ENCODE data around the gene ATXN7L1. TPM values are rescaled to one million over a fixed set of nuclear protein-coding genes. Genes with fewer than 3 reads are reported as not detected.
A peak's percentile ranks its signal among the peaks of the same experiment; 100 is the strongest.

The ATXN7L1 gene
- total and polyA plus RNA-seq, 2 of the 4 experiments (the other 2 are of a cell fraction), result 3.5 to 4.3 TPM

GRCh38 chr7:105830405-105831301, 45.7 kb downstream of the ATXN7L1 start:
- peaks cover 3% of the 10 kb centered on the region; the same call in 1 of the 2 replicates for H4K20me1 ChIP-seq (ENCODE audit: insufficient read depth, low read length)
- peak overlapping the region; percentile 52 for H2AFZ ChIP-seq (replicated peaks; ENCODE audit: low read length, poor library complexity)
- H3K27me3 ChIP-seq (ENCODE audit: control insufficient read depth, insufficient read depth, low read length), result no peaks in the 10 kb centered on the region
- CTCF ChIA-PET, result interaction anchor here (0.7 kb wide), 1 partner anchor 46 kb away, joined by 4 read pairs; no protein-coding TSS in a partner anchor
- H2BK120ac ChIP-seq (ENCODE audit: low read depth, low read length), result peak overlapping the region; percentile 94
- peak; percentile 89 for ATAC-seq (ENCODE audit: low read depth)
- H3K9ac ChIP-seq (ENCODE audit: low read depth, low read length), result peak overlapping the region; percentile 2; the same call in 1 of the 2 replicates
- peaks cover 28% of the 10 kb centered on the region for H3K4me1 ChIP-seq (ENCODE audit: control insufficient read depth, insufficient read depth, low read length)
- DNase-seq, result peak; percentile 98
- no peaks in the 10 kb centered on the region for H3K36me3 ChIP-seq (ENCODE audit: control insufficient read depth, insufficient read depth, low read length)
- H2BK15ac ChIP-seq (ENCODE audit: low read depth, low read length), result peak overlapping the region; percentile 76; the same call in 2 of the 3 replicates
- dilution Hi-C loops (cut with HindIII; ENCODE audit: low sequenced_read_pairs, unreplicated experiment) (no loop called here), in situ Hi-C loops (cut with MboI; ENCODE audit: low sequenced_read_pairs) (no loop called here), intact Hi-C loops (cut with micrococcal nuclease) (loop anchor here (1.0 to 5.0 kb wide), 4 partner anchors 34 to 212 kb away; partner anchors contain the start of gene ATXN7L1)
- peak overlapping the region; percentile 23 for H4K5ac ChIP-seq (ENCODE audit: low read depth, low read length)
- POLR2A ChIA-PET (ENCODE audit: unreplicated experiment), result interaction anchor here (0.8 kb wide), 1 partner anchor 12 kb away, joined by 7 read pairs; no protein-coding TSS in a partner anchor
- peak overlapping the region; percentile 92 for H3K27ac ChIP-seq (ENCODE audit: insufficient read depth, low read length)
- H3K4me3 ChIP-seq (ENCODE audit: insufficient read depth, low read depth, low read length), result no peak overlapping the region
- WGBS, 2 experiments (ENCODE audit: extremely low coverage in 2 of 2, insufficient read length in 1 of 2), result no CpG with 5 or more reads among the region's 6 CpGs
- BruUV-seq (replicated peaks), result no TSS peak
- peak overlapping the region; percentile 93 for H2BK20ac ChIP-seq (ENCODE audit: low read depth, low read length)
- peak overlapping the region; percentile 89; the same call in 1 of the 2 replicates for H3K56ac ChIP-seq (ENCODE audit: extremely low read depth, insufficient read depth, low read length)
- peak overlapping the region; percentile 51 for H3K4me2 ChIP-seq (ENCODE audit: low read depth, low read length)
- H2BK5ac ChIP-seq (ENCODE audit: low read depth, low read length, poor library complexity, severe bottlenecking), result peak overlapping the region; percentile 90
- H3K18ac ChIP-seq (ENCODE audit: low read depth, low read length), result peak overlapping the region; percentile 86
- H2AK9ac ChIP-seq (replicated peaks; ENCODE audit: low read depth, low read length, poor library complexity), result no peak overlapping the region
- H3K9me1 ChIP-seq (ENCODE audit: insufficient read depth, low read length), result peaks cover 16% of the 10 kb centered on the region
- 0 out of 2 replicates have a peak overlapping the region, but pooled peaks have one; percentile 18 for H3K23ac ChIP-seq (ENCODE audit: low read depth, low read length)
- H3K14ac ChIP-seq (replicated peaks; ENCODE audit: low read depth, low read length), result peak overlapping the region; percentile 67
- peak overlapping the region; percentile 82 for H4K91ac ChIP-seq (ENCODE audit: insufficient read depth, low read depth, low read length)
- peak overlapping the region; percentile 23 to 84; a peak in 3 of 4 replicates for H4K8ac ChIP-seq (ENCODE audit: low read depth in 2 of 2, low read length in 2 of 2)
- peak overlapping the region; percentile 95 for H3K4ac ChIP-seq (ENCODE audit: low read depth, low read length)
- peaks cover 13 to 46% of the 10 kb centered on the region in 2 experiments for H3K79me1 ChIP-seq (ENCODE audit: low read depth in 1 of 2, low read length in 2 of 2)
- no peaks in the 10 kb centered on the region for H3K9me3 ChIP-seq (ENCODE audit: control insufficient read depth, insufficient read depth, low read length)
- H2AK5ac ChIP-seq (ENCODE audit: low read depth, low read length), result peak overlapping the region; percentile 82
- TF ChIP-seq POLR2A (IDR thresholded peaks at IDR 0.05; ENCODE audit: low read depth, low read length) (no peak), RCOR1 (IDR thresholded peaks at IDR 0.05; ENCODE audit: insufficient replicate concordance, low read length) (no peak), CEBPB (IDR thresholded peaks at IDR 0.05; ENCODE audit: low read depth, low read length) (no peak), SMC3 (IDR thresholded peaks at IDR 0.05; ENCODE audit: low read depth, low read length) (no peak; the same call in 1 of the 2 replicates), MAZ (IDR thresholded peaks at IDR 0.05; ENCODE audit: borderline replicate concordance, low read depth, low read length) (peak; percentile 61; the same call in 1 of the 2 replicates), CTCF (conservative IDR thresholded peaks at IDR 0.05; ENCODE audit: low read depth, low read length) (no peak), BHLHE40 (IDR thresholded peaks at IDR 0.05; ENCODE audit: low read depth, low read length) (peak; percentile 48; the same call in 1 of the 2 replicates), CHD1 (IDR thresholded peaks at IDR 0.05; ENCODE audit: low read depth, low read length) (no peak), ELK1 (IDR thresholded peaks at IDR 0.05; ENCODE audit: borderline replicate concordance, low read depth, low read length) (no peak), MXI1 (IDR thresholded peaks at IDR 0.05; ENCODE audit: borderline replicate concordance, low read depth, low read length) (no peak), USF2 (IDR thresholded peaks at IDR 0.05; ENCODE audit: low read depth, low read length) (no peak), RAD21 (IDR thresholded peaks at IDR 0.05; ENCODE audit: low read length) (no peak)

All from IMR-90 (cell line).